SK-N-SH (cell line): ENCODE measurements around the gene SGTA. TPM values are rescaled to one million over a fixed set of nuclear protein-coding genes. Genes with fewer than 3 reads are reported as not detected.

ENCODE experiments used
- CTCF ChIA-PET: fragments of 300-600, 350-600 bp; formaldehyde crosslinking; extraction: SDS; loops from one replicate; lab custom pipeline; 2021; lab: Yijun Ruan, JAX
- POLR2A ChIA-PET: fragments of 350-600 bp; sonication (Branson Sonifier 250); formaldehyde crosslinking; extraction: SDS; loops from one replicate; lab custom pipeline; 2020; ENCODE audit warnings: antibody characterized with exemption, inconsistent platforms; lab: Yijun Ruan, JAX
- DNase-seq: peaks from one replicate; pipeline ENCODE4 v3.0.0; 2012
- H2AFZ ChIP-seq: fragments of 200-600 bp; sonication (generic); 2 replicates; pipeline ENCODE4 v1.8.1; 2016; ENCODE audit warnings: antibody characterized with exemption, mild to moderate bottlenecking, low read depth
- H3F3A ChIP-seq: fragments of 200-600 bp; sonication (generic); replicated peaks from 2 replicates; pipeline ENCODE3; 2016; ENCODE audit warnings: antibody characterized with exemption, mild to moderate bottlenecking; ENCODE audit not compliant: insufficient read depth
- H3K27ac ChIP-seq, 2 experiments: fragments of 200-500 bp in 1 of 2; fragments of 200-600 bp in 1 of 2; sonication (Bioruptor generic) in 1 of 2; sonication (generic), shearing (Covaris generic) in 1 of 2; 2 replicates each; pipeline versions ENCODE4 v1.5.1 to v1.6.1; 2014 to 2016; ENCODE audit warnings: low read depth in 2 of 2, inconsistent platforms in 1 of 2, low read length in 1 of 2, mild to moderate bottlenecking in 1 of 2, mixed read lengths in 1 of 2
- H3K27me3 ChIP-seq: fragments of 200-600 bp; sonication (generic), shearing (Covaris generic); 2 replicates; pipeline ENCODE4 v1.6.1; 2016; ENCODE audit warnings: mixed run types; ENCODE audit not compliant: insufficient read depth
- H3K36me3 ChIP-seq, 2 experiments: fragments of 200-500 bp in 1 of 2; fragments of 200-600 bp in 1 of 2; sonication (Bioruptor generic) in 1 of 2; sonication (generic) in 1 of 2; replicated peaks in 1 of 2; 2 replicates each; pipeline versions ENCODE3 to v1.5.1; 2014 to 2016; ENCODE audit warnings: low read length in 1 of 2, mild to moderate bottlenecking in 1 of 2; ENCODE audit not compliant: insufficient read depth in 2 of 2, control insufficient read depth in 1 of 2
- H3K4me1 ChIP-seq, 2 experiments: fragments of 200-500 bp in 1 of 2; fragments of 200-600 bp in 1 of 2; sonication (Bioruptor generic) in 1 of 2; sonication (generic), shearing (Covaris generic) in 1 of 2; 2 replicates each; pipeline versions ENCODE4 v1.5.1 to v1.6.1; 2014 to 2016; ENCODE audit warnings: low read depth in 1 of 2, low read length in 1 of 2, mixed run types in 1 of 2; ENCODE audit not compliant: insufficient read depth in 2 of 2, control insufficient read depth in 1 of 2
- H3K4me2 ChIP-seq: fragments of 200-600 bp; sonication (generic), shearing (Covaris generic); 2 replicates; pipeline ENCODE4 v1.6.1; 2017; ENCODE audit warnings: mixed run types
- H3K4me3 ChIP-seq, 2 experiments: fragments of 200-500 bp in 1 of 2; fragments of 200-600 bp in 1 of 2; sonication (Bioruptor generic) in 1 of 2; sonication (generic), shearing (Covaris generic) in 1 of 2; 2 replicates each; pipeline versions ENCODE4 v1.5.1 to v1.8.1; 2014 to 2016; ENCODE audit warnings: low read depth in 2 of 2, inconsistent platforms in 1 of 2, low read length in 1 of 2, mild to moderate bottlenecking in 1 of 2, mixed read lengths in 1 of 2, moderate library complexity in 1 of 2
- H3K79me2 ChIP-seq: fragments of 200-600 bp; sonication (generic); 2 replicates; pipeline ENCODE4 v1.8.1; 2017; ENCODE audit warnings: mild to moderate bottlenecking; ENCODE audit not compliant: insufficient read depth
- H3K9ac ChIP-seq: fragments of 200-600 bp; sonication (generic); 2 replicates; pipeline ENCODE4 v1.6.1; 2017; ENCODE audit warnings: mixed run types
- H3K9me2 ChIP-seq: fragments of 200-600 bp; sonication (generic); 2 replicates; pipeline ENCODE4 v1.6.1; 2017; ENCODE audit warnings: mixed run types
- H3K9me3 ChIP-seq: fragments of 200-600 bp; sonication (generic); 2 replicates; pipeline ENCODE4 v1.6.1; 2017; ENCODE audit warnings: mixed run types, mild to moderate bottlenecking, moderate library complexity
- H4K20me1 ChIP-seq: fragments of 200-600 bp; sonication (generic); 2 replicates; pipeline ENCODE4 v1.6.1; 2017; ENCODE audit warnings: mild to moderate bottlenecking, mixed run types; ENCODE audit not compliant: insufficient read depth
- CHD2 ChIP-seq: fragments of 150-350 bp; IDR thresholded peaks from 2 replicates; pipeline ENCODE4 v1.6.1; 2018; ENCODE audit warnings: low read length; ENCODE audit not compliant: partially characterized antibody
- ELF1 ChIP-seq: IDR thresholded peaks from 2 replicates; pipeline ENCODE4 v1.4.0; 2012
- EP300 ChIP-seq, 2 experiments: IDR thresholded peaks; 2 replicates each; pipeline versions ENCODE4 v1.4.0 to v1.6.1; 2012; ENCODE audit warnings: borderline replicate concordance in 1 of 2, low read depth in 1 of 2, low read length in 1 of 2
- EZH2phosphoT487 ChIP-seq: fragments of 200-600 bp; sonication (generic); IDR thresholded peaks from 2 replicates; pipeline ENCODE4 v1.6.1; 2017; ENCODE audit warnings: low read depth, mixed run types, mild to moderate bottlenecking, antibody characterized with exemption, moderate library complexity, borderline replicate concordance
- FOXM1 ChIP-seq: IDR thresholded peaks from 2 replicates; pipeline ENCODE4 v1.4.0; 2012; ENCODE audit warnings: low read depth, mild to moderate bottlenecking
- GABPA ChIP-seq: IDR thresholded peaks from 2 replicates; pipeline ENCODE4 v1.4.0; 2012; ENCODE audit warnings: low read depth, mild to moderate bottlenecking
- GATA2 ChIP-seq: sonication (generic); formaldehyde crosslinking; IDR thresholded peaks from 2 replicates; pipeline ENCODE4 v1.5.0; 2020; ENCODE audit warnings: mild to moderate bottlenecking, missing genetic modification reagents
- JUND ChIP-seq: IDR thresholded peaks from 2 replicates; pipeline ENCODE4 v1.4.0; 2012
- MEF2A ChIP-seq: IDR thresholded peaks from 2 replicates; pipeline ENCODE4 v1.4.0; 2012; ENCODE audit warnings: low read depth, borderline replicate concordance
- MXI1 ChIP-seq: IDR thresholded peaks from 2 replicates; pipeline ENCODE4 v1.6.1; 2012; ENCODE audit warnings: mild to moderate bottlenecking, low read depth, low read length, improper control_type of control experiment
- NFIC ChIP-seq: IDR thresholded peaks from 2 replicates; pipeline ENCODE4 v1.4.0; 2012; ENCODE audit warnings: borderline replicate concordance
- NRF1 ChIP-seq: IDR thresholded peaks from 2 replicates; pipeline ENCODE4 v1.6.1; 2012; ENCODE audit warnings: low read depth, mild to moderate bottlenecking, low read length
- RAD21 ChIP-seq: IDR thresholded peaks from 2 replicates; pipeline ENCODE4 v1.6.1; 2012; ENCODE audit warnings: mild to moderate bottlenecking, low read length
- RCOR1 ChIP-seq: fragments of 150-350 bp; IDR thresholded peaks from 2 replicates; pipeline ENCODE4 v1.6.1; 2017; ENCODE audit warnings: antibody characterized with exemption, low read length
- RFX5 ChIP-seq: IDR thresholded peaks from 2 replicates; pipeline ENCODE4 v1.6.1; 2012; ENCODE audit warnings: mild to moderate bottlenecking, improper control_type of control experiment, low read length
- TEAD4 ChIP-seq: IDR thresholded peaks from 2 replicates; pipeline ENCODE4 v1.4.0; 2012; ENCODE audit warnings: mild to moderate bottlenecking, borderline replicate concordance; ENCODE audit not compliant: insufficient read depth
- USF1 ChIP-seq: IDR thresholded peaks from 2 replicates; pipeline ENCODE4 v1.4.0; 2012; ENCODE audit warnings: low read depth, borderline replicate concordance
- YY1 ChIP-seq: IDR thresholded peaks from 2 replicates; pipeline ENCODE4 v1.4.0; 2012; ENCODE audit warnings: low read depth, mild to moderate bottlenecking
- WGBS: methylation state at CpG from one replicate; pipeline ENCODE4 v1.1.6; 2017; ENCODE audit warnings: low lambda C conversion rate; 5-methylcytosine and 5-hydroxymethylcytosine counted together
- polyA plus RNA-seq, 3 experiments: library from polyadenylated mRNA; depleted of rRNA; stranded (reverse); fragments of >200 nt; gene quantifications; 2 replicates each; pipeline ENCODE4 v1.2.3, GENCODE V29; 2012
- TF ChIP-seq, protein P1 (sequence below): IDR thresholded peaks from 2 replicates; pipeline ENCODE4; 2012
- TF ChIP-seq, protein P2 (sequence below): IDR thresholded peaks from 2 replicates; pipeline ENCODE4 v1.4.0; 2012; ENCODE audit warnings: low read depth

The SGTA gene
- polyA plus RNA-seq, 1 of the 3 experiments (the other 2 are of a cell fraction): 78.4 TPM

GRCh38 chr19:2827022-2827421 lies 43.9 kb upstream of the SGTA start:
- Histone ChIP-seq H3F3A (no peaks in the 10 kb centered on the region), H3K4me1 (no peaks in the 10 kb centered on the region), H4K20me1 (no peaks in the 10 kb centered on the region), H3K79me2 (no peaks in the 10 kb centered on the region), H3K36me3 (peaks cover 8 to 12% of the 10 kb centered on the region in 2 experiments), H3K27ac (no peak overlapping the region), H3K4me3 (no peak overlapping the region; a peak in 1 of 4 replicates), H3K27me3 (no peaks in the 10 kb centered on the region)
- 62% methylated on average over 2 of the region's 2 CpGs for WGBS
- CTCF ChIA-PET: no interaction called here
- no peak for TF ChIP-seq JUND
- TF ChIP-seq, all 33 proteins: peak for 0
- Histone ChIP-seq H3K9me2 (no peaks in the 10 kb centered on the region), H3K9ac (no peak overlapping the region), H2AFZ (no peak overlapping the region), H3K4me2 (no peak overlapping the region), H3K9me3 (no peaks in the 10 kb centered on the region)
- no peak for DNase-seq
- POLR2A ChIA-PET: no interaction called here

- Histone ChIP-seq H3K79me2 (no peaks in the 10 kb centered on the region), H4K20me1 (no peaks in the 10 kb centered on the region), H3F3A (no peaks in the 10 kb centered on the region), H3K4me1 (peaks cover 0 to 3% of the 10 kb centered on the region in 2 experiments; a peak in 1 of 4 replicates), H3K4me2 (no peak overlapping the region), H3K36me3 (peaks cover 8 to 9% of the 10 kb centered on the region in 2 experiments), H3K9me2 (no peaks in the 10 kb centered on the region), H3K27me3 (no peaks in the 10 kb centered on the region), H3K4me3 (no peak overlapping the region), H3K9me3 (no peaks in the 10 kb centered on the region), H3K27ac (no peak overlapping the region), H3K9ac (no peak overlapping the region), H2AFZ (no peak overlapping the region)
- ChIA-PET CTCF (interaction anchor here (1.4 kb wide), 1 partner anchor 10 kb away, joined by 4 read pairs; no protein-coding TSS in a partner anchor), POLR2A (no interaction called here)
- 42% methylated on average over 4 of the region's 8 CpGs for WGBS
- TF ChIP-seq GATA2 (CRISPR knock-in tag) (no peak), EZH2phosphoT487 (no peak), YY1 (no peak), NRF1 (no peak), GABPA (no peak), NFIC (no peak), EP300 (IDR thresholded peaks at IDR 0.05; ENCODE audit: borderline replicate concordance in 1 of 2, low read depth in 1 of 2, low read length in 1 of 2) (no peak), RAD21 (no peak), TEAD4 (no peak), RFX5 (no peak), ELF1 (no peak), CHD2 (no peak), MXI1 (no peak), USF1 (no peak), RCOR1 (no peak), JUND (no peak), FOXM1 (no peak), MEF2A (no peak)
- TF ChIP-seq, protein P1, sequence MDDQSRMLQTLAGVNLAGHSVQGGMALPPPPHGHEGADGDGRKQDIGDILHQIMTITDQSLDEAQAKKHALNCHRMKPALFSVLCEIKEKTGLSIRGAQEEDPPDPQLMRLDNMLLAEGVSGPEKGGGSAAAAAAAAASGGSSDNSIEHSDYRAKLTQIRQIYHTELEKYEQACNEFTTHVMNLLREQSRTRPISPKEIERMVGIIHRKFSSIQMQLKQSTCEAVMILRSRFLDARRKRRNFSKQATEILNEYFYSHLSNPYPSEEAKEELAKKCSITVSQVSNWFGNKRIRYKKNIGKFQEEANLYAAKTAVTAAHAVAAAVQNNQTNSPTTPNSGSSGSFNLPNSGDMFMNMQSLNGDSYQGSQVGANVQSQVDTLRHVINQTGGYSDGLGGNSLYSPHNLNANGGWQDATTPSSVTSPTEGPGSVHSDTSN: no peak
- TF ChIP-seq, protein P2, sequence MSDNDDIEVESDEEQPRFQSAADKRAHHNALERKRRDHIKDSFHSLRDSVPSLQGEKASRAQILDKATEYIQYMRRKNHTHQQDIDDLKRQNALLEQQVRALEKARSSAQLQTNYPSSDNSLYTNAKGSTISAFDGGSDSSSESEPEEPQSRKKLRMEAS: no peak
- DNase-seq: no peak
These were observed 41.1 kb upstream of the SGTA start for GRCh38 chr19:2824129-2824528.
